Activated CD8-positive, alpha-beta T cell treated with anti-CD3 and anti-CD28 coated beads for 36 hours (primary cell): Measurements from ENCODE around the gene HORMAD2. TPM values are rescaled to one million over a fixed set of nuclear protein-coding genes. Genes with fewer than 3 reads are reported as not detected.

Experiments used
- ATAC-seq: fragments of 200-7000 bp; cut with Tn5 transposase; one replicate; pipeline ENCODE4 v1.10.0; 2021; ENCODE audit warnings: mild to moderate bottlenecking, moderate library complexity
- CTCF ChIA-PET: fragments of 350-600 bp; sonication (Branson Sonifier 250); formaldehyde crosslinking; loops from one replicate; lab custom pipeline; 2021; ENCODE audit warnings: antibody characterized with exemption; lab: Charles Lee
- POLR2A ChIA-PET: fragments of 350-600 bp; sonication (Branson Sonifier 250); formaldehyde crosslinking; loops from one replicate; lab custom pipeline; 2021; ENCODE audit warnings: antibody characterized with exemption; lab: Charles Lee
- DNase-seq: peaks from one replicate; pipeline ENCODE4 v3.0.0-alpha.2; 2020
- H3K27ac Mint-ChIP-seq: one replicate; pipeline ENCODE4 v1.8.0; 2021; ENCODE audit warnings: mild to moderate bottlenecking, mixed read lengths
- H3K27me3 Mint-ChIP-seq: one replicate; pipeline ENCODE4 v1.8.0; 2021; ENCODE audit warnings: mixed read lengths
- H3K36me3 Mint-ChIP-seq: one replicate; pipeline ENCODE4 v1.8.0; 2021; ENCODE audit warnings: low read depth, mixed read lengths
- H3K4me1 Mint-ChIP-seq: one replicate; pipeline ENCODE4 v1.8.0; 2021; ENCODE audit warnings: low read depth, mixed read lengths
- H3K4me3 Mint-ChIP-seq: one replicate; pipeline ENCODE4 v1.8.0; 2021; ENCODE audit warnings: mild to moderate bottlenecking, moderate library complexity, mixed read lengths
- H3K9me3 Mint-ChIP-seq: one replicate; pipeline ENCODE4 v1.8.0; 2021; ENCODE audit warnings: mixed read lengths
- intact Hi-C: fragments of 100-400 bp; cut with micrococcal nuclease; formaldehyde crosslinking; loops from one replicate; pipeline ENCODE4 v1.10.0; 2022
- total RNA-seq, 2 experiments: library from RNA; stranded (reverse); gene quantifications; one replicate each; pipeline ENCODE4 v1.2.3, GENCODE V29; 2021
- TF ChIP-seq, protein P1 (sequence below): fragments of 200-600 bp; IDR thresholded peaks from one replicate; pipeline ENCODE4 v1.8.0; 2022; ENCODE audit warnings: antibody characterized with exemption, mild to moderate bottlenecking

The HORMAD2 gene
- total RNA-seq, 2 experiments from 2014 or later: not detected

- ATAC-seq: no peak
- no peak for DNase-seq
- intact Hi-C loops: no loop called here
- ChIA-PET CTCF (interaction anchor here (0.9 kb wide), 1 partner anchor 38 kb away, joined by 5 read pairs; no protein-coding TSS in a partner anchor), POLR2A (no interaction called here)
- H3K4me3 Mint-ChIP-seq: no peak overlapping the region
- H3K27ac Mint-ChIP-seq: no peak overlapping the region
- TF ChIP-seq, protein P1, sequence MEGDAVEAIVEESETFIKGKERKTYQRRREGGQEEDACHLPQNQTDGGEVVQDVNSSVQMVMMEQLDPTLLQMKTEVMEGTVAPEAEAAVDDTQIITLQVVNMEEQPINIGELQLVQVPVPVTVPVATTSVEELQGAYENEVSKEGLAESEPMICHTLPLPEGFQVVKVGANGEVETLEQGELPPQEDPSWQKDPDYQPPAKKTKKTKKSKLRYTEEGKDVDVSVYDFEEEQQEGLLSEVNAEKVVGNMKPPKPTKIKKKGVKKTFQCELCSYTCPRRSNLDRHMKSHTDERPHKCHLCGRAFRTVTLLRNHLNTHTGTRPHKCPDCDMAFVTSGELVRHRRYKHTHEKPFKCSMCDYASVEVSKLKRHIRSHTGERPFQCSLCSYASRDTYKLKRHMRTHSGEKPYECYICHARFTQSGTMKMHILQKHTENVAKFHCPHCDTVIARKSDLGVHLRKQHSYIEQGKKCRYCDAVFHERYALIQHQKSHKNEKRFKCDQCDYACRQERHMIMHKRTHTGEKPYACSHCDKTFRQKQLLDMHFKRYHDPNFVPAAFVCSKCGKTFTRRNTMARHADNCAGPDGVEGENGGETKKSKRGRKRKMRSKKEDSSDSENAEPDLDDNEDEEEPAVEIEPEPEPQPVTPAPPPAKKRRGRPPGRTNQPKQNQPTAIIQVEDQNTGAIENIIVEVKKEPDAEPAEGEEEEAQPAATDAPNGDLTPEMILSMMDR: no peak
- no peaks in the 10 kb centered on the region for H3K36me3 Mint-ChIP-seq
- H3K27me3 Mint-ChIP-seq: peaks cover 2% of the 10 kb centered on the region
- H3K9me3 Mint-ChIP-seq: no peaks in the 10 kb centered on the region
- peaks cover 8% of the 10 kb centered on the region for H3K4me1 Mint-ChIP-seq
These were observed 37.1 kb upstream of the HORMAD2 start for GRCh38 chr22:30043161-30043560.

DNA sequence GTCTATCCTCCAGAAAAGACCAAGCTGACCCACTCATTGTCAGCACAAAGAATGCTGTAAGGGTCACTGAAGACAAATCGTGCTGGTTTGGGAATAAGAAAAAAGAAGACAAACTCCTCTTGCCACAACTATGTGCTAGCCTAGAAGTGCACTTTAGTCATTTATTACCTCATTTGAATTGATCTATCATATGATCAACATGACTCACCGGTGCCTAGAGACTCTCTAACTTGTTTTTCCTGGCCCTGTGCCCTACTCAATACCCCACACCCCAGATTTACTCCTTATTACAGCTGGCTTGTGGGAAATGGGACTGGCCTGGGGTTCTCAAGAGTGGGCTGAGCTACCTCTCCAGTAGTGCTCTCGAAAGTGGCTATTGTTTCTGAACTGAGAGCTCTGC is 35.9 kb upstream of the HORMAD2 start:
- H3K27me3 Mint-ChIP-seq: peaks cover 2% of the 10 kb centered on the region
- H3K27ac Mint-ChIP-seq: no peak overlapping the region
- DNase-seq: no peak
- ChIA-PET CTCF (no interaction called here), POLR2A (no interaction called here)
- H3K36me3 Mint-ChIP-seq: no peaks in the 10 kb centered on the region
- ATAC-seq: no peak
- intact Hi-C loops: no loop called here
- H3K4me1 Mint-ChIP-seq: peaks cover 8% of the 10 kb centered on the region
- TF ChIP-seq, protein P1: no peak
- H3K4me3 Mint-ChIP-seq: no peak overlapping the region
- H3K9me3 Mint-ChIP-seq: no peaks in the 10 kb centered on the region

DNA sequence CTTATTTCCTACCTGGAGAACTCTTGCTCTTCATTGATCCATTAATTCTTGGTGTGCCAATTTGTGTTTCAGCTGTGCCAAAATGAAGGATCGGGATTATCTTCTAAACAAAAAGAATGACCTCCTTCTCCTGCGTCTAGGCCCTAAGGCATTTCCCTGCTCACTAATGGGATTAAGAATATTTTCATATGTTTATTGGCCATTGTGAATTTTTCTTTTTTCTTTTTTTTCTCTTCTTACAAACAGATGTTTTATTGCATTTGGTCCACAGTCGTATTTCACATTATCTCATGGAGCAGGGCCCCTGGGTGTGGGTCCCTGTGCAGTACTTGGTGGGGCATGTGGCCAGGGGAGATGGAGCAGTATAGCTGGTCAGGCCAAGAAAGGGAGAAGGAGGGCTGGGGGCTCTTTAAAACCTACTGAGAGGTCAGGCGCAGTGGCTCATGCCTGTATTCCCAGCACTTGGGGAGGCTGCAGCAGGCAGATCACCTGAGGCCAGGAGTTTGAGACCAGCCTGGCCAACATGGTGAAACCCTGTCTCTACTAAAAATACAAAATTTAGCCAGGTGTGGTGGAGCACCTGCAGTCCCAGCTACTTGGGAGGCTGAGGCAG is 35.3 kb upstream of the HORMAD2 start:
- intact Hi-C loops: no loop called here
- Mint-ChIP-seq H3K36me3 (no peaks in the 10 kb centered on the region), H3K9me3 (no peaks in the 10 kb centered on the region), H3K4me1 (peaks cover 8% of the 10 kb centered on the region), H3K4me3 (no peak overlapping the region), H3K27me3 (peaks cover 2% of the 10 kb centered on the region), H3K27ac (no peak overlapping the region)
- TF ChIP-seq, protein P1: no peak
- CTCF ChIA-PET: no interaction called here
- POLR2A ChIA-PET: no interaction called here
- DNase-seq (no peak), ATAC-seq (no peak)

GRCh38 chr22:30045494-30045887 is 34.8 kb upstream of the HORMAD2 start:
- intact Hi-C loops: no loop called here
- Mint-ChIP-seq H3K36me3 (no peaks in the 10 kb centered on the region), H3K4me3 (no peak overlapping the region), H3K27me3 (peaks cover 2% of the 10 kb centered on the region), H3K27ac (no peak overlapping the region), H3K4me1 (peaks cover 8% of the 10 kb centered on the region), H3K9me3 (no peaks in the 10 kb centered on the region)
- ChIA-PET CTCF (no interaction called here), POLR2A (no interaction called here)
- DNase-seq (no peak), ATAC-seq (no peak)
- TF ChIP-seq, protein P1: no peak

DNA sequence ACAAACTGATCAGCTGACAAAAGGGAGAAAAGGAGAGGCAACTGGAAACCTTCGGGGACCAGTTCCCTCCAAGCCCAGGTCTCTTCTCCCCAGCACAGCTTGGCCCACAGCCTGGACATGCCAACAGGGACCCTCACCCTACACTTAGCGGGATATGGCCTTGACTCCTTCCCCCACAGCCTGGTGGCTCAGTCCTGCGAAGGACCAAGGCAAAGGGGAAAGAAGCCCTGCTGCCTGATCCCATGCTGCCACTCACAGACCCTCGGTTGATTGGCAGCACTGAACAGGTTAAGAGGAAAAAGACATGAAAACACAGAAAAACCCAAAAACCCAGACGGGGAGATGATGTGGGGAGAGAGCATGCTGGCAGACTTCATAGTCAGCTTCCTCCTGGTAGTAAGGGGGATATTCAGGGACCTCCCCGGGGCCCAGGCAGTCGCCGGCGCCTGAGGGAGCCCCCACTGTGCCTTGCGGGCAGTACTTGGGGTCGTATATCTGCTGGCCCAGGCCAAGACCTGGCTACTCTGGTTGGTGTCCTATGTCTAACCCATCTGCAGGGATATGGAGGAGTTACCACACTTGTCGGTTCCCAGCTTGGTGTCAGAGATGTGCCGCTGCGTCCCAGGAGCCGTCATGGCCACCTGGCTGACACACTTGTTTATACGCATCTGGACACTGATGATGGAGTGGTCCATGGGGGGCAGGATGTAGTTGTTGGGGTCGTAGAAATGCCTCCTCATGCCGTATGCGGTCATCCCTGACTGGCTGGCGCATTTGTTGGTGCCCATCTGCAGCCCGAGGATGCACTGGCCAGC is 34.2 kb upstream of the HORMAD2 start:
- Mint-ChIP-seq H3K27me3 (peaks cover 2% of the 10 kb centered on the region), H3K9me3 (no peaks in the 10 kb centered on the region), H3K4me3 (no peak overlapping the region), H3K27ac (no peak overlapping the region), H3K4me1 (peaks cover 8% of the 10 kb centered on the region), H3K36me3 (no peaks in the 10 kb centered on the region)
- ChIA-PET POLR2A (no interaction called here), CTCF (interaction anchor here (0.8 to 1.3 kb wide), 3 partner anchors 8 to 421 kb away, joined by 3 to 5 read pairs (median 3); no protein-coding TSS in a partner anchor)
- TF ChIP-seq, protein P1: no peak
- intact Hi-C loops: no loop called here
- DNase-seq (no peak), ATAC-seq (no peak)
